ENCODE data around the gene MICAL2.

MICAL2 gene

GRCh38 chr11:12196308-12196707, 85.9 kb downstream of the MICAL2 start:
- DNase-seq (ENCODE audit: low read depth), result no peak
- no peak overlapping the region for H3K4me3 ChIP-seq (ENCODE audit: low read depth, low read length)
- no peak for TF ChIP-seq CTCF (IDR thresholded peaks at IDR 0.05; ENCODE audit: low read depth, low read length, missing control alignments)

- no peak overlapping the region for H3K4me3 ChIP-seq (ENCODE audit: low read depth, low read length)
- DNase-seq (ENCODE audit: low read depth), result no peak
- no peak for TF ChIP-seq CTCF (IDR thresholded peaks at IDR 0.05; ENCODE audit: low read depth, low read length, missing control alignments)
Measured at GRCh38 chr11:12196872-12197271, 86.5 kb downstream of the MICAL2 start.

GRCh38 chr11:12198251-12199222, 88.1 kb downstream of the MICAL2 start:
- no peak for DNase-seq (ENCODE audit: low read depth)

GRCh38 chr11:12199231-12199948, 89.0 kb downstream of the MICAL2 start:
- DNase-seq (ENCODE audit: low read depth), result no peak
- TF ChIP-seq CTCF (IDR thresholded peaks at IDR 0.05; ENCODE audit: low read depth, low read length, missing control alignments), result no peak

More at GRCh38 chr11:12198251-12199222, 88.1 kb downstream of the MICAL2 start:
- no peak for TF ChIP-seq CTCF (IDR thresholded peaks at IDR 0.05; ENCODE audit: low read depth, low read length, missing control alignments)
- H3K4me3 ChIP-seq (ENCODE audit: low read depth, low read length), result no peak overlapping the region

GRCh38 chr11:12200279-12200990, 90.0 kb downstream of the MICAL2 start:
- TF ChIP-seq CTCF (IDR thresholded peaks at IDR 0.05; ENCODE audit: low read depth, low read length, missing control alignments), result no peak
- H3K4me3 ChIP-seq (ENCODE audit: low read depth, low read length), result no peak overlapping the region
- no peak for DNase-seq (ENCODE audit: low read depth)

More at GRCh38 chr11:12199231-12199948, 89.0 kb downstream of the MICAL2 start:
- H3K4me3 ChIP-seq (ENCODE audit: low read depth, low read length), result no peak overlapping the region

All from GM12864 (cell line).